Activated CD4-positive, alpha-beta T cell treated with anti-CD3 and anti-CD28 coated beads, Interleukin-2, amount 50 U/mL, for 4 hours (primary cell): ENCODE results near the gene EPB41L4B.
"Not testable (repeated sequence)": the region's sequence is repeated elsewhere in the genome, so short reads cannot be mapped to it uniquely, and the experiment has no call there.

Source experiments
- DNase-seq, 2 experiments: peaks; one replicate each; pipeline ENCODE4 v3.0.0-alpha.2; 2020

EPB41L4B gene

GRCh38 chr9:109156708-109157107 is 164.2 kb downstream of the EPB41L4B start:
- no peak for DNase-seq

DNA sequence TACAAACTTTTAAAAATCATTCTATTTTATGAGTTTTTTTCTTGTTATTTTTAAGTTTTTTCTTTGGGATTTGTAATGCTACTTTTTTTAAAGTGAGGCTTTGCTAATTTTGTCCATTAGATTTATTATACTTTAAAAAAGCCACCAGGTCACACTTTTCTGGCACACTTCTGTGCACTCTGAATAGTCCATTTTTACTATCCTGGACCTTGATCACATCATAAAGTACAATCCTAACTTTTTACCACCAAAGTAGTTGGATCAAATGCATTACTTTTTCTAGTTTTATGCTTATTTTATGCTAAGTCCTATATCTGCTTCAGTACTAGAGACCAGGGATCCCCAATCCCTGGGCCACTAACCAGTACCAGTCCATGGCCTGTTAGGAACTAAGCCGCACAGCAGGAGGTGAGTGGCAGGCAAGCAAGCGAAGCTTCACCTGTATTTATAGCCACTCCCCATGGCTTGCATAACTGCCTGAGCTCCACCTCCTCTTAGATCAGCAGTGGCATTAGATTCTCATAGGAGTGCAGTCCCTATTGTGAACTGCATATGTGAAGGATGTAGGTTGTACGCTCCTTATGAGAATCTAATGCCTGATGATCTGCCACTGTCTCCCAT is 169.8 kb downstream of the EPB41L4B start:
- no peak for DNase-seq

DNA sequence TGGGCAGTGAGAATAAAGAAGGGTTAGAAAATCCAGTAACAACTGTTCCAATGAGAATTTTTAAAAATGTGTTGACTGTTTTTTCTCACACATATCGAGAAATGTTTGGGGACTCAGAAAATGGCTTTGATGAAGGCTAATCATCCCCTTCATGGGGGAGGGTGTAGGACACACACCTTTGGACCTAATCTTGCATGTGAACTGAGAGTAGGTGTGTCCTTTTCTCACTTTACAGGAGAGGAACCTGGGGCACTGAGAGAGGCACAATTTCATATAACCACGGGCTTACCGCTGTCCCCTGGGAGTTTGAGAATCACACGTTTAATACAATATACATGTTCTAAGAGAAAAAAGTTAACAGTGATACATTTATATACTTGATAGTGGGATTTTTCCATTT is 171.1 kb downstream of the EPB41L4B start:
- DNase-seq, result no peak

DNA sequence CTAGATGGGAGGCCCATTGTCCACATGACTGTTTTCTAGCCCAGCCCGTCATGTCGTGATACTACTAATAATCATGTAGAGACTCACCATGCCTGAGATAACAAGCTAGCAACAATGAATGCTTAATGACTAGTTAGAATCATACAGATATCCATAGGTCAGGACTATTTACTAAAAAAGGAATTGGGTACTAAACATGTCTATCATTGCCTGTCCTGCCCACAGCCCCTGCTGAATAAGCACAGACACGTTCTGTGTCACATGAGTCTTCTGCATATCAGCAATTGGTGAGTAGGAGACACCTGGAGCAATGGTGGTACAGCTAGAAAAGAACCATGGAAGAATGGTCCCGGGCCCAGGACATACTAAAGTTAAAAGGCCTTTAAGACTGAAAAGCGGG is 171.8 kb downstream of the EPB41L4B start:
- no peak for DNase-seq

GRCh38 chr9:109145051-109145450 is 175.8 kb downstream of the EPB41L4B start:
- no peak for DNase-seq

- DNase-seq, result no peak
These were observed 176.8 kb downstream of the EPB41L4B start for GRCh38 chr9:109143881-109144562.

GRCh38 chr9:109141375-109141774 is 179.5 kb downstream of the EPB41L4B start:
- DNase-seq, result no peak

DNA sequence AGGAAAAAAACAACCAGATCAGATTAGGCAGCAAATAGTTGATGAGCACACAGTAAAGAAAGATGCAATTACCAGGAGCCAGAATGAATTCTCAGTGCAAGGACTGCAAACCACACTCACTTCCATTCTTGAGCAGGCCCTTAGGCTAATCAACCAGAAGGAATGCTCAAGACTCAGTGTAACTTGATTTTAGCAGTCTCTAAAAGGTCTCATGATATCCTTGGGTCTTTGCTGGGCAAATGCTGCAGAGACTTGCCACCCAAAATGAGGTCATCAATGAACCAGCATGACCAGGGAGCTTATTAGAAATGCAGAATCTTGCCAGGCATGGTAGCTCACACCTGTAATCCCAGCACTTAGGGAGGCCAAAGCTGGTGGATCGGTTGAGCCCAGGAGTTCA is 181.0 kb downstream of the EPB41L4B start:
- no peak for DNase-seq

GRCh38 chr9:109138421-109138820 is 182.4 kb downstream of the EPB41L4B start:
- DNase-seq, result no peak

DNA sequence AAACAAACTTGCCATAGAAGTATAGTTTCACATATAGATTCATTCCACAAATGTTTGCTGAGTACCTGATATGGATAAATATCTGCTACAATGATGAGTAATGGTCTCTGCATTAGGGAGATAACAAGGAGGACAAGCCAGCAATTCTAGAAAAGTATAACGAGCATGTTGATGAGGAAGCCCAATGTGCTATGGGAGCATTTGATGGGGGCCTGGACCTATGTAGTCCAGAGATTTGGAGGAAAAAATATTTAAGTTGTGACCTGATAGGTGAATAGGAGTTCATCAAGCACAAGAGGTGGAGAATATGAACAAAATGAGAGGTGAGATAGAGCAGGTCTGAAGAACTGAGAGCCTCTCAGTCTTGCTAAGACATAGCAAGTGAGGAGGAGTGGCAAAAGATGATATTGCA is 186.7 kb downstream of the EPB41L4B start:
- no peak for DNase-seq

GRCh38 chr9:109133533-109133932 is 187.3 kb downstream of the EPB41L4B start:
- DNase-seq, result no peak

DNA sequence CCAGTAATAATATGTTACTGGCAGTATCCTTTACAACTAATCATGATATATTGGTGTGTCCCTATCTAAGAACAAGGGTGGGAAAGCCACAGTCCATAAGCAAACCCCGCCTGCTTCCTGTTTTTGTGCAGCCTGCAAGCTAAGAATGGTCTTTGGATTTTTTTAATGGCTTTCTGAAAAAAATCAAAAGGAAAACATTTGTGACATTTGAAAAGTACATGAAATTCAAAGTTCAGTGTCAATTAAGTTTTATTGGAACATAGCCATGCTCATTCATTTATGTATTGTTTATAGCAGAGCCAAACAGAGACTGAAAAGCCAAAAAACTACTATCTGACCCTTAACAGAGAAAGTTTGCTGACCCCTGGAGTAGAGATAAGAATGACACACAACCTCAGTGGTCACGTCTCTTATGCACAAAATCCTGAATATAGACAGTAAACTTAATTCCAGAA is 188.3 kb downstream of the EPB41L4B start:
- no peak for DNase-seq

DNA sequence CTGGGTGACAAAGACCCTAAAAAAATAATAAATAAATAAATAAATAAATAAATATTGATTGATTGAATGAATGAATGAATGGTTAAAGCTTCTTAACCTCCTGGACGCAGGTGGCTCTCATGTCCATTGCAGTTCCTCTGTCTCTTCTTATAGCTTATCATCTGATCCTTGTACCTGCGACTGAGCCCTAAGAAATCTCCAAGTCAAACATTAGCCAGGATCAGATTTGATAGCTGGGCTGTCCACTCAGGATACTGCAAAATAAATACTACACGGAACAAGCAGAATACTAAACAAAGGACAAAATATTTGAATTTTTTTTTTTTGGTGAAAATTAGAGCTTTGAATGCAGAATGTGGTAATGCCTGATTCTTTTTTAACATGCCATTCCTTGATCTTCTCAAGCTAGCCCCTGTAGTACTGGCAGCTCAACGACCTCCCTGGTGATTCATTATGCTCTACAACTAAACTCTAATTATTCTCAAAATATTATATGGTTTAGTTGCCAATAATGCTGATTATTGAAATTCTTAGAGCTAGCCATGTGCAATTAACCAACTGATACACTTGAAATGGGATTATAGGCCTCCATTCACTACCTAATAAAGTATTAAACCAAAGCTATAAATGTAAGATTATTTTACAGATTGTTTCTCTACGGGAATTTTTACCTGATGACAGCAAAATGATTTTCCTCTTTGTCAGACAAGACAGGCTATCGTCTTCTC is 191.2 kb downstream of the EPB41L4B start:
- no peak for DNase-seq

- DNase-seq, result not testable (repeated sequence)
These were observed 194.2 kb downstream of the EPB41L4B start for GRCh38 chr9:109126671-109127070.

- DNase-seq, result no peak
These were observed 196.7 kb downstream of the EPB41L4B start for GRCh38 chr9:109124121-109124520.

GRCh38 chr9:109122726-109123621 is 197.9 kb downstream of the EPB41L4B start:
- no peak for DNase-seq
